ENCODE measurements around the gene CHM. TPM values are rescaled to one million over a fixed set of nuclear protein-coding genes. Genes with fewer than 3 reads are reported as not detected.

CHM gene, protein sequence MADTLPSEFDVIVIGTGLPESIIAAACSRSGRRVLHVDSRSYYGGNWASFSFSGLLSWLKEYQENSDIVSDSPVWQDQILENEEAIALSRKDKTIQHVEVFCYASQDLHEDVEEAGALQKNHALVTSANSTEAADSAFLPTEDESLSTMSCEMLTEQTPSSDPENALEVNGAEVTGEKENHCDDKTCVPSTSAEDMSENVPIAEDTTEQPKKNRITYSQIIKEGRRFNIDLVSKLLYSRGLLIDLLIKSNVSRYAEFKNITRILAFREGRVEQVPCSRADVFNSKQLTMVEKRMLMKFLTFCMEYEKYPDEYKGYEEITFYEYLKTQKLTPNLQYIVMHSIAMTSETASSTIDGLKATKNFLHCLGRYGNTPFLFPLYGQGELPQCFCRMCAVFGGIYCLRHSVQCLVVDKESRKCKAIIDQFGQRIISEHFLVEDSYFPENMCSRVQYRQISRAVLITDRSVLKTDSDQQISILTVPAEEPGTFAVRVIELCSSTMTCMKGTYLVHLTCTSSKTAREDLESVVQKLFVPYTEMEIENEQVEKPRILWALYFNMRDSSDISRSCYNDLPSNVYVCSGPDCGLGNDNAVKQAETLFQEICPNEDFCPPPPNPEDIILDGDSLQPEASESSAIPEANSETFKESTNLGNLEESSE
- 10.0 and 14.5 TPM in 2 replicates for total RNA-seq

GRCh38 chrX:86047174-86047935 lies at the start of gene CHM:
CHM (minus strand) TSS chrX:86047558; CDS start chrX:86047532, 26 bp downstream.

Other genes starting within 250 kb of the CHM start
- 0.21 TPM in 1 of 2 replicates, not detected in the other for gene DACH2, start 100.9 kb upstream of the CHM start, total RNA-seq

Measured in tracheal epithelial cell (primary cell).